K562 (cell line): Measurements from ENCODE around the gene MRPL48. TPM values are rescaled to one million over a fixed set of nuclear protein-coding genes. Genes with fewer than 3 reads are reported as not detected.

ENCODE experiments used
- ATAC-seq: fragments of 200-7000 bp; cut with Tn5 transposase; 3 replicates; pipeline ENCODE4 v1.9.1; 2020; ENCODE audit warnings: moderate library complexity
- BruUV-seq: library from RNA; stranded (reverse); fragments of 400-500 nt; replicated peaks from 2 replicates; lab custom pipeline; 2021; lab: Mats Ljungman, UMichigan
- CTCF ChIA-PET: fragments of 300-600 bp; formaldehyde crosslinking; extraction: SDS; loops from one replicate; lab custom pipeline; 2021; ENCODE audit warnings: low intra/inter-chr PET ratio; lab: Yijun Ruan, JAX
- POLR2A ChIA-PET: fragments of 300-600, 350-650 bp; sonication (Branson Sonifier 250); formaldehyde crosslinking; extraction: SDS; loops from one replicate; lab custom pipeline; 2021; ENCODE audit warnings: antibody characterized with exemption, inconsistent platforms; lab: Yijun Ruan, JAX
- DNase-seq, 4 experiments: peaks; one replicate each; pipeline versions ENCODE4 v3.0.0 to v3.0.0-alpha.2; 2011 to 2018; ENCODE audit warnings: low spot score in 3 of 4, mixed read lengths in 3 of 4; ENCODE audit errors: extremely low read depth in 1 of 4
- FAIRE-seq: peaks from 2 replicates; lab custom pipeline; 2011; peaks lifted over from hg19 to GRCh38; lab: Jason Lieb, UNC
- H2AFZ ChIP-seq: 2 replicates; pipeline ENCODE4 v1.6.0; 2011; ENCODE audit warnings: low read depth, low read length, control low read depth, inconsistent platforms
- H3K27ac ChIP-seq: fragments of 200-600 bp; 3 replicates; pipeline ENCODE4 v1.8.0; 2011; ENCODE audit warnings: low read depth, mild to moderate bottlenecking, control low read depth, inconsistent platforms, low read length, moderate library complexity, mixed read lengths; ENCODE audit errors: extremely low read depth
- H3K27me3 ChIP-seq, 2 experiments: fragments of 300-600 bp in 1 of 2; 2 replicates in 1 of 2; 3 replicates in 1 of 2; pipeline versions ENCODE4 v1.6.0 to v1.8.0; 2011; ENCODE audit warnings: inconsistent platforms in 2 of 2, low read length in 2 of 2, mild to moderate bottlenecking in 1 of 2, mixed read lengths in 1 of 2, moderate library complexity in 1 of 2; ENCODE audit not compliant: control insufficient read depth in 2 of 2, insufficient read depth in 2 of 2
- H3K36me3 ChIP-seq: fragments of 300-600 bp; 3 replicates; pipeline ENCODE4 v1.8.0; 2011; ENCODE audit warnings: mild to moderate bottlenecking, low read length, inconsistent platforms; ENCODE audit not compliant: control insufficient read depth, insufficient read depth
- H3K4me1 ChIP-seq, 2 experiments: fragments of 200-600 bp in 1 of 2; replicated peaks in 1 of 2; 2 replicates in 1 of 2; 3 replicates in 1 of 2; pipeline versions ENCODE4 v1.5.1 to v1.8.0; 2011; ENCODE audit warnings: inconsistent platforms in 2 of 2, low read length in 2 of 2, mild to moderate bottlenecking in 1 of 2, mixed read lengths in 1 of 2, moderate library complexity in 1 of 2; ENCODE audit not compliant: control insufficient read depth in 2 of 2, insufficient read depth in 2 of 2
- H3K4me2 ChIP-seq: 2 replicates; pipeline ENCODE4 v1.6.1; 2011; ENCODE audit warnings: low read length, control low read depth, inconsistent platforms, mixed read lengths; ENCODE audit not compliant: insufficient read depth
- H3K4me3 ChIP-seq: fragments of 200-600 bp; sonication (generic), shearing (Covaris generic); 2 replicates; pipeline ENCODE4 v1.5.1; 2016; ENCODE audit warnings: control low read depth, inconsistent platforms
- H3K79me2 ChIP-seq: fragments of 200-600 bp; 3 replicates; pipeline ENCODE4 v1.8.0; 2011; ENCODE audit warnings: low read length, inconsistent platforms; ENCODE audit not compliant: control insufficient read depth, insufficient read depth
- H3K9ac ChIP-seq, 2 experiments: 2 replicates each; pipeline versions ENCODE4 v1.6.0 to v1.6.1; 2011; ENCODE audit warnings: low read depth in 2 of 2, low read length in 2 of 2, control low read depth in 1 of 2, inconsistent platforms in 1 of 2, mild to moderate bottlenecking in 1 of 2, mixed read lengths in 1 of 2; ENCODE audit not compliant: insufficient read depth in 1 of 2
- H3K9me1 ChIP-seq: one replicate; pipeline ENCODE4 v1.6.0; 2011; ENCODE audit warnings: inconsistent platforms, mild to moderate bottlenecking, low read length, moderate library complexity; ENCODE audit not compliant: control insufficient read depth, insufficient read depth
- H3K9me3 ChIP-seq: replicated peaks from 2 replicates; pipeline ENCODE4 v1.5.1; 2011; ENCODE audit warnings: low read depth, low read length, inconsistent platforms; ENCODE audit not compliant: control insufficient read depth, insufficient read depth
- H4K20me1 ChIP-seq: replicated peaks from 2 replicates; pipeline ENCODE4 v1.6.1; 2011; ENCODE audit warnings: low read length, inconsistent platforms, mixed read lengths; ENCODE audit not compliant: control insufficient read depth, insufficient read depth
- HOMEZ ChIP-seq: fragments of 250-450 bp; sonication (Bioruptor Pico); IDR thresholded peaks from 2 replicates; pipeline ENCODE4 v1.4.0; 2020; ENCODE audit warnings: mild to moderate bottlenecking, moderate library complexity
- LARP7 ChIP-seq: fragments of 450-650 bp; IDR thresholded peaks from 2 replicates; pipeline ENCODE4 v1.6.1; 2016
- MBD2 ChIP-seq: sonication (generic); IDR thresholded peaks from 2 replicates; pipeline ENCODE4 v1.6.1; 2016; ENCODE audit warnings: low read depth, borderline replicate concordance
- NFE2L1 ChIP-seq: fragments of 450-650 bp; IDR thresholded peaks from 2 replicates; pipeline ENCODE4 v1.6.1; 2016; ENCODE audit warnings: missing genetic modification characterization, low read depth, mild to moderate bottlenecking, missing compliant biosample characterization, moderate library complexity, borderline replicate concordance
- PBX2 ChIP-seq, 2 experiments: IDR thresholded peaks in 1 of 2; conservative IDR thresholded peaks in 1 of 2; 2 replicates each; pipeline ENCODE4 v1.6.1; 2016; ENCODE audit warnings: low read depth in 2 of 2, mild to moderate bottlenecking in 1 of 2, missing compliant biosample characterization in 1 of 2, missing genetic modification characterization in 1 of 2, moderate library complexity in 1 of 2
- PHB ChIP-seq: fragments of 250-450 bp; sonication (Bioruptor Pico); IDR thresholded peaks from 2 replicates; pipeline ENCODE4 v1.5.0; 2021
- POLR2AphosphoS5 ChIP-seq: IDR thresholded peaks from 2 replicates; pipeline ENCODE4 v1.6.1; 2011; ENCODE audit warnings: mild to moderate bottlenecking, low read depth, low read length, moderate library complexity; ENCODE audit not compliant: control insufficient read depth, insufficient read depth
- SLC30A9 ChIP-seq: fragments of 250-450 bp; sonication (Bioruptor Pico); IDR thresholded peaks from 2 replicates; pipeline ENCODE4 v1.8.0; 2022; ENCODE audit warnings: mild to moderate bottlenecking, moderate library complexity
- TRIM24 ChIP-seq, 2 experiments: fragments of 450-650 bp; IDR thresholded peaks; 2 replicates each; pipeline ENCODE4 v1.6.1; 2016
- ZBTB11 ChIP-seq, 3 experiments: fragments of 200-800 bp in 1 of 3; fragments of 250-450 bp in 1 of 3; fragments of 450-650 bp in 1 of 3; sonication (Bioruptor Pico) in 1 of 3; sonication (Bioruptor generic) in 1 of 3; formaldehyde crosslinking in 1 of 3; IDR thresholded peaks; 2 replicates each; pipeline versions ENCODE4 v1.6.1 to v1.8.0; 2016 to 2022; ENCODE audit warnings: mild to moderate bottlenecking in 2 of 3, missing genetic modification characterization in 2 of 3, missing compliant biosample characterization in 1 of 3, moderate library complexity in 1 of 3
- ZNF232 ChIP-seq: sonication (generic); formaldehyde crosslinking; IDR thresholded peaks from 2 replicates; pipeline ENCODE4 v1.8.0; 2022; ENCODE audit warnings: mild to moderate bottlenecking, missing genetic modification reagents
- ZNF75A ChIP-seq: fragments of 450-650 bp; formaldehyde crosslinking; IDR thresholded peaks from 2 replicates; pipeline ENCODE4 v1.4.0; 2020; ENCODE audit warnings: mild to moderate bottlenecking
- whole genome bisulfite sequencing: fragments of 100-300 bp; shearing (Covaris generic); methylation state at CpG from one replicate; pipeline ENCODE4 v1.1.6; 2016; ENCODE audit warnings: low coverage, mixed read lengths; ENCODE audit not compliant: insufficient coverage; ENCODE audit errors: missing lambda C conversion rate; 5-methylcytosine and 5-hydroxymethylcytosine counted together
- in situ Hi-C: fragments of 300-500 bp; cut with MboI; formaldehyde crosslinking; loops from 4 replicates; pipeline ENCODE4 v1.15.0; 2018; ENCODE audit warnings: inconsistent platforms, mixed read lengths
- intact Hi-C: fragments of 100-400 bp; cut with micrococcal nuclease; formaldehyde crosslinking; loops from 2 replicates; pipeline ENCODE4 v1.14.2; 2022
- polyA plus RNA-seq, 8 experiments: library from polyadenylated mRNA; depleted of rRNA in 4 of 8; stranded (reverse) in 5 of 8; unstranded in 3 of 8; fragments of >200 nt; fragmentation: Nextera tagmentation in 2 of 8; fragmentation: Illumina TruSeq in 1 of 8; extraction: Ambion mirVana in 2 of 8; extraction: Trizol in 1 of 8; gene quantifications; 2 replicates each; pipeline versions ENCODE4 v1.2.1 to v1.2.3, GENCODE V29; 2011 to 2014; ENCODE audit warnings: inconsistent platforms in 1 of 8, missing spikeins in 1 of 8
- total RNA-seq, 7 experiments: library from RNA; depleted of rRNA in 6 of 7; stranded (reverse); fragments of >200 nt in 6 of 7; fragmentation: Illumina TruSeq in 2 of 7; extraction: Trizol in 2 of 7; gene quantifications; 2 replicates each; pipeline versions ENCODE4 v1.2.1 to v1.2.3, GENCODE V29; 2011 to 2021; ENCODE audit warnings: low replicate concordance in 1 of 7

MRPL48 gene
- total and polyA plus RNA-seq, 9 of the 15 experiments (the other 6 are each of a cell fraction or from before 2014, with no cell fraction given) = 66.0 to 237 (median 104) TPM

GRCh38 chr11:73743045-73743444, 44.6 kb upstream of the MRPL48 start:
- no peaks in the 10 kb centered on the region for H3K9me3 ChIP-seq
- BruUV-seq = no TSS peak
- ChIA-PET CTCF (no interaction called here), POLR2A (interaction anchor here (1.0 kb wide), 1 partner anchor 10 kb away, joined by 3 read pairs; no protein-coding TSS in a partner anchor)
- H3K4me1 ChIP-seq = peaks cover 0 to 2% of the 10 kb centered on the region in 2 experiments; a peak in 1 of 5 replicates
- H3K4me3 ChIP-seq = no peak overlapping the region
- 96% methylated on average over 6 of the region's 7 CpGs for WGBS
- H3K27me3 ChIP-seq = no peaks in the 10 kb centered on the region
- no peak overlapping the region for H3K4me2 ChIP-seq
- ATAC-seq = no peak
- no peak overlapping the region for H3K9ac ChIP-seq
- H4K20me1 ChIP-seq = peaks cover 8% of the 10 kb centered on the region
- no peak for FAIRE-seq
- TF ChIP-seq ZNF75A (CRISPR knock-in tag) (no peak), LARP7 (no peak), ZNF232 (CRISPR knock-in tag) (no peak), MBD2 (no peak), PBX2 (CRISPR knock-in tag; IDR thresholded peaks at IDR 0.05; ENCODE audit: low read depth) (no peak), PBX2 (tag; conservative IDR thresholded peaks at IDR 0.05; ENCODE audit: low read depth) (no peak), ZBTB11 (CRISPR knock-in tag; IDR thresholded peaks at IDR 0.05) (no peak), TRIM24 (IDR thresholded peaks at IDR 0.05) (no peak), HOMEZ (CRISPR knock-in tag) (no peak), PHB (CRISPR knock-in tag) (no peak), POLR2AphosphoS5 (no peak), NFE2L1 (no peak), SLC30A9 (CRISPR knock-in tag) (no peak)
- H2AFZ ChIP-seq = no peak overlapping the region
- H3K36me3 ChIP-seq = no peaks in the 10 kb centered on the region; the same call in 2 of the 3 replicates
- peaks cover 68% of the 10 kb centered on the region for H3K79me2 ChIP-seq
- DNase-seq = no peak
- in situ Hi-C loops = no loop called here
- H3K9me1 ChIP-seq = no peaks in the 10 kb centered on the region
- no peak overlapping the region for H3K27ac ChIP-seq
- intact Hi-C loops = no loop called here
